Measurements from ENCODE around the gene DKKL1.
"Not testable (repeated sequence)": the region's sequence is repeated elsewhere in the genome, so short reads cannot be mapped to it uniquely, and the experiment has no call there.

DKKL1 gene

GRCh38 chr19:49363268-49364082, at the start of gene DKKL1:
Gene DKKL1 (plus strand): TSS chr19:49363877. CDS start chr19:49363999, 122 bp downstream.
- DNase-seq, result peak; percentile 80

GRCh38 chr19:49315111-49315510, 48.6 kb upstream of the DKKL1 start:
- peak; percentile 62 for DNase-seq

- DNase-seq, result no peak
Observed at GRCh38 chr19:49316284-49316683, 47.4 kb upstream of the DKKL1 start.

- DNase-seq, result no peak
Observed at GRCh38 chr19:49318296-49318695, 45.4 kb upstream of the DKKL1 start.

- DNase-seq, result no peak
Observed at GRCh38 chr19:49324801-49325576, 38.7 kb upstream of the DKKL1 start, which contains the start of gene SLC6A16. Gene SLC6A16 (minus strand): TSS chr19:49325191. CDS start chr19:49311347, 13,844 bp downstream.

- DNase-seq, result not testable (repeated sequence)
Observed at GRCh38 chr19:49325756-49326155, 37.9 kb upstream of the DKKL1 start.

- no peak for DNase-seq
Observed at GRCh38 chr19:49326165-49326704, 37.4 kb upstream of the DKKL1 start.

- no peak for DNase-seq
Observed at GRCh38 chr19:49327878-49328544, 35.7 kb upstream of the DKKL1 start.

- DNase-seq, result no peak
Observed at GRCh38 chr19:49328741-49329140, 34.9 kb upstream of the DKKL1 start.

- not testable (repeated sequence) for DNase-seq
Observed at GRCh38 chr19:49331187-49331586, 32.5 kb upstream of the DKKL1 start.

- peak; percentile 71 for DNase-seq
Observed at GRCh38 chr19:49331616-49332055, 32.0 kb upstream of the DKKL1 start.

- not testable (repeated sequence) for DNase-seq
Observed at GRCh38 chr19:49332691-49333417, 30.8 kb upstream of the DKKL1 start.

- DNase-seq, result no peak
Observed at GRCh38 chr19:49333418-49333805, 30.3 kb upstream of the DKKL1 start.

- no peak for DNase-seq
Observed at GRCh38 chr19:49333811-49334288, 29.8 kb upstream of the DKKL1 start.

- DNase-seq, result no peak
Observed at GRCh38 chr19:49335071-49335783, 28.4 kb upstream of the DKKL1 start, which contains the start of gene CD37. Gene CD37 (plus strand): TSS chr19:49335406. CDS start chr19:49335541, 135 bp downstream.

- no peak for DNase-seq
Observed at GRCh38 chr19:49335784-49336481, 27.7 kb upstream of the DKKL1 start.

- DNase-seq, result no peak
Observed at GRCh38 chr19:49336482-49337266, 27.0 kb upstream of the DKKL1 start.

- no peak for DNase-seq
Observed at GRCh38 chr19:49337267-49338022, 26.2 kb upstream of the DKKL1 start.

Measured in NCI-H2171 treated with DMSO at 0.1 percent for 48 hours (cell line).